Measurements from ENCODE around the gene ARHGAP8. TPM values are rescaled to one million over a fixed set of nuclear protein-coding genes. Genes with fewer than 3 reads are reported as not detected.

The ARHGAP8 gene
- total RNA-seq, 4 donors from 2014 or later = 1.5 to 6.9 (median 4.2) TPM

- Histone ChIP-seq H3K4me3 (no peak overlapping the region), H3K27ac (no peak overlapping the region), H3K4me1 (no peaks in the 10 kb centered on the region), H3K36me3 (no peaks in the 10 kb centered on the region), H3K9me3 (no peaks in the 10 kb centered on the region), H3K27me3 (no peaks in the 10 kb centered on the region)
- TF ChIP-seq EP300 (IDR thresholded peaks at IDR 0.05) (no peak), POLR2A (IDR thresholded peaks at IDR 0.05) (no peak), POLR2AphosphoS5 (IDR thresholded peaks at IDR 0.05) (no peak)
- TF ChIP-seq, protein P1, sequence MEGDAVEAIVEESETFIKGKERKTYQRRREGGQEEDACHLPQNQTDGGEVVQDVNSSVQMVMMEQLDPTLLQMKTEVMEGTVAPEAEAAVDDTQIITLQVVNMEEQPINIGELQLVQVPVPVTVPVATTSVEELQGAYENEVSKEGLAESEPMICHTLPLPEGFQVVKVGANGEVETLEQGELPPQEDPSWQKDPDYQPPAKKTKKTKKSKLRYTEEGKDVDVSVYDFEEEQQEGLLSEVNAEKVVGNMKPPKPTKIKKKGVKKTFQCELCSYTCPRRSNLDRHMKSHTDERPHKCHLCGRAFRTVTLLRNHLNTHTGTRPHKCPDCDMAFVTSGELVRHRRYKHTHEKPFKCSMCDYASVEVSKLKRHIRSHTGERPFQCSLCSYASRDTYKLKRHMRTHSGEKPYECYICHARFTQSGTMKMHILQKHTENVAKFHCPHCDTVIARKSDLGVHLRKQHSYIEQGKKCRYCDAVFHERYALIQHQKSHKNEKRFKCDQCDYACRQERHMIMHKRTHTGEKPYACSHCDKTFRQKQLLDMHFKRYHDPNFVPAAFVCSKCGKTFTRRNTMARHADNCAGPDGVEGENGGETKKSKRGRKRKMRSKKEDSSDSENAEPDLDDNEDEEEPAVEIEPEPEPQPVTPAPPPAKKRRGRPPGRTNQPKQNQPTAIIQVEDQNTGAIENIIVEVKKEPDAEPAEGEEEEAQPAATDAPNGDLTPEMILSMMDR (IDR thresholded peaks at IDR 0.05) = peak; percentile 90 to 96
- WGBS = 41% methylated on average over 9 of the region's 28 CpGs
- DNase-seq (ENCODE audit: low spot score in 2 of 2) = peak in 1 of 2 donors; percentile 81
Observed at GRCh38 chr22:44735518-44736428, 16.6 kb upstream of the ARHGAP8 start.

- Histone ChIP-seq H3K36me3 (no peaks in the 10 kb centered on the region), H3K27ac (no peak overlapping the region), H3K9me3 (no peaks in the 10 kb centered on the region), H3K27me3 (no peaks in the 10 kb centered on the region), H3K4me3 (no peak overlapping the region), H3K4me1 (no peaks in the 10 kb centered on the region)
- 84% methylated on average over 23 of the region's 52 CpGs for WGBS
- TF ChIP-seq, protein P1 (IDR thresholded peaks at IDR 0.05) = no peak
- TF ChIP-seq POLR2AphosphoS5 (IDR thresholded peaks at IDR 0.05) (no peak), POLR2A (IDR thresholded peaks at IDR 0.05) (no peak), EP300 (IDR thresholded peaks at IDR 0.05) (no peak)
- DNase-seq (ENCODE audit: low spot score in 2 of 2) = no peak
Observed at GRCh38 chr22:44736581-44737405, 15.6 kb upstream of the ARHGAP8 start.

GRCh38 chr22:44737406-44738346 lies 14.7 kb upstream of the ARHGAP8 start:
- Histone ChIP-seq H3K4me3 (no peak overlapping the region), H3K4me1 (no peaks in the 10 kb centered on the region), H3K36me3 (no peaks in the 10 kb centered on the region), H3K9me3 (no peaks in the 10 kb centered on the region), H3K27me3 (no peaks in the 10 kb centered on the region), H3K27ac (no peak overlapping the region)
- 77% methylated on average over 6 of the region's 32 CpGs for WGBS
- no peak for DNase-seq (ENCODE audit: low spot score in 2 of 2)
- TF ChIP-seq POLR2A (IDR thresholded peaks at IDR 0.05) (no peak), POLR2AphosphoS5 (IDR thresholded peaks at IDR 0.05) (no peak), EP300 (IDR thresholded peaks at IDR 0.05) (no peak)
- TF ChIP-seq, protein P1 (IDR thresholded peaks at IDR 0.05) = no peak

- H3K4me3 ChIP-seq = no peak overlapping the region
- H3K36me3 ChIP-seq = no peaks in the 10 kb centered on the region
- no peaks in the 10 kb centered on the region for H3K4me1 ChIP-seq
- no peaks in the 10 kb centered on the region for H3K9me3 ChIP-seq
- H3K27ac ChIP-seq = no peak overlapping the region
- TF ChIP-seq POLR2AphosphoS5 (IDR thresholded peaks at IDR 0.05) (no peak), POLR2A (IDR thresholded peaks at IDR 0.05) (no peak), EP300 (IDR thresholded peaks at IDR 0.05) (no peak)
- TF ChIP-seq, protein P1 (IDR thresholded peaks at IDR 0.05) = no peak
- 21% methylated on average over 14 of the region's 14 CpGs for WGBS
- no peak for DNase-seq (ENCODE audit: low spot score in 2 of 2)
- H3K27me3 ChIP-seq = no peaks in the 10 kb centered on the region
Observed at GRCh38 chr22:44738347-44738715, 14.0 kb upstream of the ARHGAP8 start.
